GM21723 (cell line): ENCODE measurements around the gene TEAD1.

ENCODE experiments used
- ATAC-seq: cut with Tn5 transposase; IDR thresholded peaks from one replicate; pipeline ENCODE4 v1.9.1; 2021; ENCODE audit warnings: mild to moderate bottlenecking, moderate library complexity; ENCODE audit not compliant: unreplicated experiment

The TEAD1 gene

DNA sequence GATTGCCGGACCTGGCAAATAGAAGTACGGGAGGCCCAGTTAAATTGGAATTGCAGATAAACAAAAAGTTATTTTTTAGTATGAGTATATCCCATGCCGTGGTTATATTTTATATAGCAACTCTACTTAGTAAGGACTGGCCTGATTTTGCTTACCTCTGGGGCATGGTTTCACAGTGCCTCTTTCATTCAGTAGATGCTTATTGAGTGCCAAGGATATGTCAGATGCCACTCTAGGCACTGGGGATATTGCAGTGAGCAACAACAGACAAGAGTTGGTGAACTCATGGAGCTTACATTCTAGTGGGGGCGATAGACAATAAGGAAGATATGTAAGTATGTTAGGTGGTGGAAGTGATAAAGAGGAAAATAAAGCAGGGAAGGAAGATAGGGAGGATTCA lies 112.2 kb downstream of the TEAD1 start:
- ATAC-seq = no peak

DNA sequence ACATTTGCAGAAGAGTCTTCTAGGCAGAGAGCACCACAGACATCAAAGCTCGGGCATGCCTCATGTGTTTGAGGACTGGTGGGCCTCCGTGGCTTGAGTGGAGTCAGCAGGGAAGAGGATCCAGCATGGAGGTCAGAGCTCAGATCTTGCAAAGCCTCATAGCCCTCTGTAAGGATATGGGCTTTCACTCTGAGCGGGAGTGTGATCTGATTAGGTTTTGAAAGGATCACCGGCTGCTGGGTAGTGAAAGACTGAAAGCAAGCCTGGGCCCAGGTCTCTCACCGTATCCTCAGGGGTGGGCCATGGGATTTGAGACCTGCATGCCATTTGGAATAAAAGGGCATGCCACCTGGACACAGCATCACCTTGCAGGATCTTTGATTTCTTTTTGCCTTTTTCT lies 112.7 kb downstream of the TEAD1 start:
- ATAC-seq = no peak

DNA sequence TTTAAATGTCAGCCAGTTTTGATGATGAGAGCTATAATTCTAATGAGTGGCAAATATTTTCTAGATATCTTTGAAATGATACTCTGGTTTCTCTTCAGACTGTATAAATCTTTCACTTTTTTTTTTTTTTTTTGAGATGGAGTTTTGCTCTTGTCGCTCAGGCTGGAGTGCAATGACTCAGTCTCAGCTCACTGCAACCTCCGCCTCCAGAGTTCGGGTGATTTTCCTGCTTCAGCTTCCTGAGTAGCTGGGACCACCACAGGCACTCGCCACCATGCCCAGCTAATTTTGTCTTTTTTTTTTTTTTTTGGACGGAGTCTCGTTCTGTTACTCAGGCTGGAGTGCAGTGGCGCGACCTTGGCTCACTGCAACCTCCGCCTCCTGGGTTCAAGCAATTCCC lies 113.6 kb downstream of the TEAD1 start:
- no peak for ATAC-seq

DNA sequence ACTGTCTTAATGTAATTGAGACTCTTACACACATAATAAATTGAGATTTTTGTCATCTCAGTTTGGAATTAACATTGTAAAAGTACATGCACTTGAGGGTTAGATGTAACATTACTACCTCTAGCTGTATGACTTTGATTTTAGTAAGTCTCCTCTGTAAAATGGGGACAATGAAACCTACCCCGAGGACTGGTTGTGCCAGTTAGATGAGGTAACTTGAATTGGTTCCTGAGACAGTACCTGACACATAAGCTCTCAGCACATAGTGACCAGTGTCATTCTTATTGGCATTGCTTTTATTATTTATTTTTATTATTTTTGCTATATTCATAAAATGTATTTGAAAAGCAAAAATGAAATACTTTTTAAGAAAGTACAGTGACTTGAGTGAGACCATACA lies 114.8 kb downstream of the TEAD1 start:
- ATAC-seq = no peak

DNA sequence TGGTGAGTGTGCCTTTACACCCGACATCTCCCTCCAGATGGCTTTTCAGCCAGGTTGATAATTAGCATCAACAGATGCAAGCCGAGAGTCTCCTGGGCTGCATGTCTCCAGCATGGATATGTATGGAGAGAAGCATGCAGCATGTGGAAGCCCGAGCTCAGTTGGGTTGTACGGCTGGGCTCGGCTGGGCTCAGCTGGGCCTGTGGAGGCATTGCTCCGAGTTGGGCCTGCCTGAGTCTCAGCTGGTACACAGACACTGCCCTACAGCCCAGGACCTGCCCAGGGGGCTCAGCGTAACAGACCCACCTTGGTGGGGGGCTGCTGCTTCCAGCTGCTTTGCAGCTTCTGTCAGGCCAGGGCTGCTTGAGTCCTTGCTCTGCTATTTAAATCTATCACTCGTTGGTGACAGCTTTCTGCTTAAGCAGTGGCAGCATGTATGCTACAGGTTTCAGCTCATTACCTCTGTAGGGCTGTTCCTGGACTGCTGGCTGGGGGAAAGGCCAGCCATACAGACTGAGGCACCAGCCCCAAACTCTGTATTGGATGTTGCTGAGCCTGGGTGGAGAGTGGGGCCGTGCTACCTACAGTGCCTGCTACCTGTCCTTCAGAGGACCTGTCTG lies 115.5 kb downstream of the TEAD1 start:
- ATAC-seq = no peak

DNA sequence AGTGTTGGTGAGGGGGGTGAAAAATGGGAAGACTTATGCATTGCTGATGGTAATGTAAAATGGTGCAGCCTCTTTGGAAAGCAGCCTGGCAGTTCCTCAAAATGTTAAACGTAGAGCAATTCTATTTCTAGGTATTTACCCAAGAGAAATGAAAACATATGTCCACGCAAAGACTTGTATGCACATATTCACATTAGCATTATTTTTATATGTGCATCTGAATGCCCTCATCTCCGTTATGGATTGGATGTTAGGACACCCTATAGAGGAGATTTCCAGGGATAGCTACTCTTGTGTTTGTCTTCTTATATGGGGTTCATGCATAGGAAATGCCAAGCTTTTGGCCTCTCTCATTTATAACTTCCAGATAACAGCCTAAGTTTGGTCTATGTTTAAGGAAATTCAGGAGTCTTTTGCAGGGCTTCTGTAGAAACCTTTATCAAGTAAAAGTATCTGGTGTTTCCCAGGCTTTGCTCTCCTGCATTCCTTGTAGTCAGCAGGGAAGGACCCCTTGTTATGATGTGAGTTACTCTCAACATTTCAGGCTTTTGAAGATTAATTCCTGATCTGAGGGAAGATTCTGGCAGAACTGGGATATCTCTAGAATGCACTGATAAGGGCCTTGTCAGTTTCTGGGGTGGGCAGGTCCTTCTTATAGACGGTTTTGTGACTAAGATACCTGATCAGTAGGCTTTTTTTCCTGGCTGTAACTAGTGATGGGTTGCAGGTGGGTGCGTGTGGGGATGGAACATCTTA lies 116.8 kb downstream of the TEAD1 start:
- no peak for ATAC-seq

DNA sequence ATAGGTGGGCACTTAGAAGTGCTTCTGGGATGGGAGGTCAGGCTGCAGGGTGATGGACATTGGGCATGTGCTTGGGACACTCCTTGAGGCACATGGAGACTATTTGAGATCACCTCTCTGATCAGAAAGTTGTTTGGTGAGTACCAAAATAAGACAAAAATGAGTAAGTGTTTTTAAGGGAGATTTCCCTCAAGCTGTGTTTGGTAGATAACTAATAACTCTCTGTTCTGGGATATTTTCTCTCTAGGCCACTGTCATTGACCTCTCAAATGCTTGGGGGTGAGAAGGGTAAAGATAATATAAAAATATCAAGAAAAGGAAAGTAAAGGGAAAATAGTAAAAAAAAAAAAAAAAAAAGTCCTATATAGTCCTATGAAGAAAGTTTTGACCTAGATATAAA lies 117.8 kb downstream of the TEAD1 start:
- ATAC-seq = no peak

DNA sequence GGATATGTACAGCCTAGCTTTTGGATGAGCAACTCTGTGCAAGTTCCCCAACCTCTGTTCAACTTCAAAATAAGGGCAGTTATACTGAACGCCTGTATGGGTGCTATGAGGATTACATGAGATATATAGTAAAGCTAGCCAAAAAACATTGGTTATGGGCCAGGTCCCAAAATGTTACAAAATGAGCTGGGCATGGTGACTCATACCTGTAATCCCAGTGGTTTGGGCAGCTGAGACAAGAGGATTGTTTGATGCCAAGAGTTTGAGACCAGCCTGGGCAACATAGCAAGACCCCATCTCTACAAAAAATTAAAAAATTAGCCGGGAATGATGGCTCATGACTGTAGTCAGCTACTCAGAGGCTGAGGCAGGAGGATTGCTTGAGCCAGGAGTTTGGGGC lies 118.4 kb downstream of the TEAD1 start:
- no peak for ATAC-seq

DNA sequence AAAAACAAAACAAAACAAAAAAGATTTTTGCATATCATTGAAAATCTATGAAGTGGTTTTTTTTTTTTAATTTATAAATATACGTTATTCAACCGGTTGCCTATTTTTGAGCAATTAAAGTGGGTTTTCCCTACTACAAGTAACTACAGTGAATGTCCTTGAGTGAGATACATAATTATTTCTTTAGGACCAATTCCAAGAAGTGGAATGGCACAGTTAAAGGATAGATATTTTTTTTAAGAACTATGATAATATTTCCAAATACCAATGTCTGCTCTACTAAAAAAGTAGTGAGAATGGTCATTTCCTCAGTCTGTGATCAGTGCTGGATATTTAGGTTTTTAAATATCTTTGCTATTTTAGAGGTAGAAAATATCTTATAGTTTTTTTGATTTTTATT lies 118.8 kb downstream of the TEAD1 start:
- no peak for ATAC-seq

DNA sequence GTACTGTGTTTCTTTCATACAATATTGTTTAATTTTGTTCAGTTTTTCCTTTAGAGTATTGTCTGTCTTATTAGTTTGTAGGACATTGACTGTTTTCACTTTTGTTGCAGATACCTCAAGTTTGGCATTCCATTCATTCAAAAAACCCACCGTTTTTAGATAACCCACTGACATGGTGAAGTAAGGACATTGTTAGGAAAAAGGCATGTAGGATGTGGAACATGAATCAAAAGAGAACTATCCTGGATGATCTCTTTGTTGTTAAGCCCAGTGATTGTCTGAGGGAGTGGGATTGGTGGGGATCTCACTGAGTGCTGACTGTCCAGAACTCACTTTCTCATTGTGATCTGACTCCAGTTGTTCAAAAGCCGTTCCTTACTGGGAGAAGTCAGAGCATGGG lies 119.3 kb downstream of the TEAD1 start:
- ATAC-seq = no peak

DNA sequence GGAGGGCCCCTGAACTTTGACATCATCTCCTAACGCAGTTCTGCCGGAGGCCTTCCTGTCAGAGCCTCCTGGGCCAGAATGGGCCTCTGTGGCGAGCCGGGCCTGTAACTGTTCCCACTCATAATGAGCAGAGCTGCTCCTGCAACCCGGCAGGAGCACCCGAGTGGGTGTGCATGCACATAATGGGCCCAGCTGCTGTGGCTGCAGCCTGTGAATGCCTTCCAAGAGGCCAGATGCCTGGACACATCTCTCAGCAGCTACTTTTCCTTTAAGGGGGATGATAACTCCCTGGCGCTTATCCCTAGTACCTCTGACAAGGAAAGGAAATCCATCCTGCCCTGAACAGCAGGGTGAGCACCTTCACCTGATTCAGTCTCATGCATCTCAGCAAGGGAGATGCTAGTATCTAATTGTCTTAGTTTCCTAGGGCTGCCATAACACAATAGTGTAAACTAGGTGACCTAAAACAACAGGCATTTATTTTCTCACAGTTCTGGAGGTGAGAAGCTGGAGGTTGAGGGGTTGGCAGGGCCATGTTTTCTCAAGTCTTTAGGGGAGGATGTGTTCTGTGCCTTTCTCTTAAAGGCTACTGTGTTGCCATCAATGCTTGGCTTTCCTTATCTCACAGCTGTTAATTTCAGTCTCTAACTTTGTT lies 120.5 kb downstream of the TEAD1 start:
- ATAC-seq = no peak

DNA sequence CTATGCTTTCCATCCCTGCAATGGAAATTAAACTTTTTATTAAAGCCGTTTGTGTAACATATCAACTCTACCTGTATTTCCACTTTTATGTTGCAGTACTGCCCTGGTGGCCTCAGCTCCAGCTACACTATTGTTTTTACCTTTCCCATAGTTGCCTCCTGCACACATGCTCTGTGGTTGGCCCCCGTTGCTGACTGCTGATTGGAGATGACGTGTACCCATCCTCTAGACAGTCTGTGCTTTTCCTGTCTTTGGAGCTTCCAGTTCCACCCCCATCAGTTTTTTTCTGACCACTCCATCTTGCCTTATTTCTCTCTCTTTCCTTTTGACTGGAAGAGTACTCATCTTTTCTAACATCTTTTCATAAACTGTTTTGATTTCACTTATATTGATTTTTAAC lies 123.8 kb downstream of the TEAD1 start:
- no peak for ATAC-seq

DNA sequence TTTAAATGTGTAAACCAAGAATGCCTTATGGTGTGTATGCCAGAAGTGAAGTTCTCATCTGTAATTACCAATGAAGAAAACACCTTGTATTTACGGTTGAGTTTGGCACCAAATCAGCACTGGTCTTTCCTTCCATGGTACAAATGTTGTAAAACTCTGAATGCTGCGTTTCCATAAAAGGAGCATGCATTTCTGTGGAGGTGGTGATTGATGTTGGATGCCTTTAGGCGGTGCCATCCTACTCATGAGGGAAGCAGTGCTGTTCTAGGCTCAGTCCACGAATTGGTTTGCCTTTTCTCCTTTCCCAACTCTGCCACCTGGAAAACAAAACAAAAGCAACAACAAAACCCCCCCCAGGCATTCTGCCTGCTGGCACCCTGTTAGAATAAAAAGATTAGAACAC lies 124.4 kb downstream of the TEAD1 start:
- ATAC-seq = no peak

DNA sequence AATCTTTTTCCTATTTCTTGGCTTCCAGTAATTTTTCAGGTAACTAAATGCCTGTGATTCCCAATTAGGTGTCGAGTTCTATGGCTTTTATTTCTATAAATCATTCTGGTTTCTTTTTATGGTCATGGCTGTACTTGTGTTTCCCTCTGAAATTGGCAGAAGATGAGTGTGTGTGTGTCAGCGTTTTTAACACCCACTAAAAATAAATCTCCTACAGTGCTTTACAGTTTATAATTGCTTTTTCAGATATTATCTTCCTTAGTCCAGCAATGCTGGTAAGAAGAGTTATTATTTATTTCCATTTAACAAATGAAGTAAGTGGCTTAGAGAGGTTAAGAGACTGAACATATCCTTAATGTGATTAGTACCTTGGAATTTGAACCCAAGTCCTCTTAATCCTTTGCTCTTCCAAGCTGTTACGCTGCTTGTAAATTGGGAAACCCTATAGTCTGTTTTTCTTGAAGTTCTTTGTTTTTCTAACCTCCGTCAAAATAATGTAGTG lies 125.2 kb downstream of the TEAD1 start:
- ATAC-seq = no peak

DNA sequence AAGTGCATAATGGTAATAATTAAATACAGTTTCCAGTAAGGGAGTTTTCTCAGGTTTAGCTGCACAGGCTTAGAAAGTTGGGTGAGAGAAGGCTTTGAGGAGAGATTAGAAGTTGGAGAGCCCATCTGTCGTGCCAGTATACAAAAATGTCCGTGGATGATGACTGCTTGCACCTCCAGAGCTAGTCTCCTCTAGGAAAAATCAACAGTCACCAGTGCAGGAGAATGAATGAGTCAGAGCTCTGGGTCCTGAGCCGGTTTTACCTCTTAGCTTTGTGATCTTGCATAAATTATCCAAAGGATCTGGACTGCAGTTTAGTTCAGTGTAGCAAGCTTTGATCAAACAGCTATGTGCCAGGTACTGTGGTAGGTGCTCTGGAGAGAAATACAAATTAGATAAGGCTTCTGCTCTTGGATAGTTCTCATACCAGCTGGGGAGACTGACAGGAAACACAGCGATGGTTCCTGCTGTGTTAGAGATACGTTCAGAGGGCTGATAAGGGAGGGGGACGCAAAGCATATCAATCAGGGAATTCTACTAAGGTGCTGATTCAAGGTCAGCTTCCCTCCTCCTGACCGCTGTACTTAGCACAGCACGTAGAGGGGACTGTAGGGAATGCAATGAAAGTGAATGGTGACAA lies 125.9 kb downstream of the TEAD1 start:
- ATAC-seq = no peak

DNA sequence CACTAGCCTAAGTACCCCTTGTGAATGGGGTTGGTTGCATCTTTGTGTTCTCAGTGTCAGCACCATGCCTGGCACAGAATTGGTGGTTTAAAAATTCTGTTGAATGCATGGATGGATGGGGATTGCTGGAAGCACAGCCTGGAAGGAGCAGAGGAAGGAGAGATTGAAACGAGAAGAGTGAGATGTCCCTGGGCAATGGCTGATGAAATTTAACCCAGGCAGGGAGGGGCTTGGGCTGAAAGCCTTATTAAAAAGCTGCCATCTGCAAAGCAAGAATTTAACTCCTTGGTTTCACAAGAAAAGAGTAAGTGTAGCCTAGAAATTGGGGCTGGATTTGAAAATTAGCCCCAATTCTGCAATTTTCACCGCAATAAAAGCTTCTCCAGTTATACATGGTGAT lies 126.7 kb downstream of the TEAD1 start:
- ATAC-seq = no peak

DNA sequence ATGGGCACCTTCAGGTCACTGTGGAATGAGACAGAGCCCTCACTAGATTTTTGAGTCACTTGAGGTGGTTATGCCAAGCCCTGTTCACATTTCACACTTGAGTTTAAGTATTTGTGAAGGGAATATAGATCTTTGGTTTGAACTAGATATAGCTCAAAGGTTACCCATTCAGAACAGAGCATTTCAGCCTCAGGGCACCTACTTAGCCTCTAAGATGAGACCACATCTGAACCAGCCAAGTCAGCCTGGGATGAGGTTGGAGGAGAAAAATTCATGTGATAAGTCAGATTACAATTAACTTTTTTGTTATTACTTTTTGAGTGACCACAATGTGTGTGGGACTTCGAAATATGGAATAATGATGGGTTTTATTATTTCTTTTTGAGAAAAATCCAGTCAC lies 127.8 kb downstream of the TEAD1 start:
- no peak for ATAC-seq

DNA sequence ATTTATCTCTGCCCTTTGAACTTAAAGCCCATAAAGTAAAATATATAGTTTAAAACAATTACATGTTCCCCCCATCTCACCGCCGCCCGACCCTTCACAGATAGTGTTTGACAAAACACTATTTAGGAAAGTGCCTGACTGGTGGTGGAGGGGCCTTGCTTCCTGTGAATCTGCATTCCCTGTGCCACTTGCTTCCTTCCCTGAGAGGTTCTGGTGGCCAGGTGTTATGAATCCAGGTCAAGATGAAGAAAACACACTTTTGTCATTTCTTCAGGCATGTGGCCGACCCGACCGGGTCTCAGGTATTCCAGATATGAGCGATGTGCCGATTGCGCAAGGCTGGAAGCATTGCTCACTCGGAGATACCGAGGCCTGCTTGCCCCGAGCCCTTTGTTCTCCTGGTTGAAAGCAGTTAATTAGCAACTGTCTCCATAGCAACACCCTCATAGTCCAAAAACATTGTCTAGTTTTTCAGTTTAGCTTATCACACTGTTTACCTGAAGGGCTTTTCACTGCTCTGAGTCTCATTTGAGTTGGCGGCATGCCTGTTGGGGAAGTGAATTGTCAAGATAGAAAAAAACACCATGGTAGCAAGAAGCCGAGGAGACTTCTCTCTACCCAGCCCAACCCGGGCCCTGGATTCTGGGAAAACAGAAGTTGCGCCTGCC lies 128.3 kb downstream of the TEAD1 start:
- no peak for ATAC-seq

DNA sequence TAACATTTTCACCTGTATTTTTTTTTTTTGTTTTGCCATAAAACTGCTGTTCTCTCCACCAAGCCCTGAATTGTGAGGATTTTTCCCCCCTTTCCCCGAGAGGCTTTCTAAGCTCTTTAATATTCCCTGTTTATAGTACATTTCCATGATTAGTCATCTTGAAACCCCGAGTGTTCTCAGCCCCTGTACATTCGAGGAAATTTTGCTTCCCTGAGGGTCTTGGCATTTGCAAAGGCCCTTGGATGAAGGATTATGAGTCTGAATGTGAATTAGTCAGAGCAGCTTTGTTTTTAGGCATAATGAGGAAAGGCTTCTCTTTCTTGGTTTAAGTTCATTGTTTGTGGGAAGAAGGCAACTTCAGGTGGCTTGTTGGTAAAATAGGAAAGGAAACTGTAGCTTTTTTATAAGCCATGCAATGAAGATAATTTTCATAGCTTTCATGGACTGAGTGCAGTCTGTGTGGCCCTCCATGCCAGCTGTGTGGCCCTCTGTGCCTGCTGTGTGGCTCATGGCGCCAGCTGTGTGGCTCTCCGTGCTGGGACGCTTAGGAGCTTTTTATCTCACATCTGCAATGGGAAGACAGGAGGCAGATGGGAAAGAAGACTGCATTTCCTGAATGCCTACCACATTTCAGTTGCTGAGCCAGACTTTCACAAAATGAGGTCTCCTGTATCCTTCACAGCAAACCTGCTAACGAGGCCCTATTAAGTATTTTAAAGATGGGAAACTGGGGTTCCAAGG lies 129.0 kb downstream of the TEAD1 start:
- ATAC-seq = no peak

DNA sequence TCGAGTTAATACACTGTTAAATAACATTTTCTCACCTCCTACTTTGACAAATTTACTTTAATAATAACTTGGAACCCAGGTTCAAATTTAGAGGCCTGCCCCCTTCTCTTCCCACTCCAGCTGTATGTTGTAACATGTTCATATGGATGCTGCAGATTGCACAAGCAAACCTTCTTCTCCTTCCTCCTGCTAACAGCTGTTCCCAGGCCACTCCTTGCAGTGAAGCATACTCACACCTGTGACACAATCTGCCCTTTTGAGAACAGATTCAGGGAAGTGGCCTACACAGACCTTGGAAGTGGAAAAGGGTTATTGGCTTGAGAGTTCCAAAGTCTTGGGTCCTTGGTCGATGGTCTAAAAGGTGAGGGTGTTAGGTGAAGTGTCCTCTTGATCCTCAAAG lies 131.9 kb downstream of the TEAD1 start:
- ATAC-seq = no peak
